Caco-2 (cell line): ENCODE results near the gene PLXNA4. TPM values are rescaled to one million over a fixed set of nuclear protein-coding genes. Genes with fewer than 3 reads are reported as not detected.

ENCODE experiments used
- BruUV-seq: library from RNA; stranded (reverse); fragments of 400-500 nt; replicated peaks from 2 replicates; lab custom pipeline; 2021; lab: Mats Ljungman, UMichigan
- CTCF ChIA-PET: fragments of 300-600 bp; sonication (Branson Sonifier 250); formaldehyde crosslinking; loops from one replicate; lab custom pipeline; 2022; ENCODE audit warnings: antibody characterized with exemption; lab: Charles Lee
- POLR2A ChIA-PET: fragments of 300-600 bp; sonication (Branson Sonifier 250); formaldehyde crosslinking; loops from one replicate; lab custom pipeline; 2022; ENCODE audit warnings: antibody characterized with exemption; lab: Charles Lee
- DNase-seq, 2 experiments: peaks; one replicate each; pipeline versions ENCODE4 v3.0.0 to v3.0.0-alpha.2; 2020 to 2022
- H3K27me3 ChIP-seq: replicated peaks from 2 replicates; pipeline ENCODE4 v1.6.0; 2011; ENCODE audit warnings: low read length; ENCODE audit not compliant: control insufficient read depth, insufficient read depth
- H3K36me3 ChIP-seq: 2 replicates; pipeline ENCODE4 v1.5.1; 2011; ENCODE audit warnings: low read length; ENCODE audit not compliant: control insufficient read depth, insufficient read depth
- H3K4me1 ChIP-seq: fragments of 250-450 bp; sonication (Bioruptor Pico); 2 replicates; pipeline ENCODE4 v1.5.1; 2020; ENCODE audit warnings: mild to moderate bottlenecking
- H3K4me3 ChIP-seq: 2 replicates; pipeline ENCODE4 v1.5.1; 2011; ENCODE audit warnings: low read depth, mild to moderate bottlenecking, control low read depth, low read length
- H3K9me3 ChIP-seq: fragments of 250-450 bp; sonication (Bioruptor Pico); 2 replicates; pipeline ENCODE4 v1.5.1; 2020; ENCODE audit warnings: mild to moderate bottlenecking, moderate library complexity
- H3K27ac Mint-ChIP-seq: one replicate; pipeline ENCODE4 v1.8.0; 2022; ENCODE audit warnings: mixed read lengths; ENCODE audit not compliant: unreplicated experiment
- H3K27me3 Mint-ChIP-seq: one replicate; pipeline ENCODE4 v1.8.0; 2022; ENCODE audit warnings: mixed read lengths; ENCODE audit not compliant: insufficient read depth, unreplicated experiment
- H3K36me3 Mint-ChIP-seq: one replicate; pipeline ENCODE4 v1.8.0; 2022; ENCODE audit warnings: mild to moderate bottlenecking, mixed read lengths; ENCODE audit not compliant: insufficient read depth, unreplicated experiment
- H3K4me1 Mint-ChIP-seq: one replicate; pipeline ENCODE4 v1.8.0; 2022; ENCODE audit warnings: low read depth, mixed read lengths; ENCODE audit not compliant: unreplicated experiment
- H3K4me3 Mint-ChIP-seq: one replicate; pipeline ENCODE4 v1.8.0; 2022; ENCODE audit warnings: mild to moderate bottlenecking, moderate library complexity, mixed read lengths; ENCODE audit not compliant: unreplicated experiment
- H3K9me3 Mint-ChIP-seq: one replicate; pipeline ENCODE4 v1.8.0; 2022; ENCODE audit warnings: mixed read lengths; ENCODE audit not compliant: unreplicated experiment
- CTCF ChIP-seq, 2 experiments: fragments of 200-600 bp in 1 of 2; IDR thresholded peaks; 1 replicate in 1 of 2; 2 replicates in 1 of 2; pipeline versions ENCODE4 v1.5.1 to v1.8.0; 2011 to 2022; ENCODE audit warnings: antibody characterized with exemption in 1 of 2, control low read depth in 1 of 2, inconsistent platforms in 1 of 2, low read depth in 1 of 2, low read length in 1 of 2, mild to moderate bottlenecking in 1 of 2, moderate library complexity in 1 of 2; ENCODE audit not compliant: insufficient read depth in 1 of 2, severe bottlenecking in 1 of 2, unreplicated experiment in 1 of 2
- intact Hi-C: fragments of 100-400 bp; cut with micrococcal nuclease; formaldehyde crosslinking; loops from one replicate; pipeline ENCODE4 v1.10.0; 2022; ENCODE audit not compliant: unreplicated experiment
- total RNA-seq: library from RNA; stranded (reverse); gene quantifications from 2 replicates; pipeline ENCODE4 v1.2.3, GENCODE V29; 2022

The PLXNA4 gene
- total RNA-seq, 1 experiment from 2014 or later: 0.43 TPM

DNA sequence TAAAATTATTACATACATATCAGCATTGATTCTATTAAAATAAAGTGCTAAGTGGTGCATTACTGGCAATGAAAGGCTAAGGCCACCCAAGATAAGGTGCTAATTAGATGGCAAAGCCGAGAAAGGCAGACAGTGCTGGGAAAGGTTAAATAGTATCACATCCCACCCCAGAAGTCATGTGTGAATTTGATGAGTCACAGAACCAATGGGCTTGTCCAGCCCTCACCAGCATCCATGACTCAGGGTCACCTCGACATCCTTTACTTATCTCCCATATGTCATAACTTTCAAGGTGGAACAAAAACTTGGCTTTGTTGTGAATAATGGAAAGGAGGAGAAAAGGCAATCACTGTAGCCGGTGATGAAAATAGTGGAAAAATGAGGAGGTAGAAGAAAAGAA is 459.1 kb downstream of the PLXNA4 start:
- POLR2A ChIA-PET: no interaction called here
- no peaks in the 10 kb centered on the region for H3K36me3 ChIP-seq
- H3K4me1 ChIP-seq: no peaks in the 10 kb centered on the region
- no peaks in the 10 kb centered on the region for H3K27me3 ChIP-seq
- no TSS peak for BruUV-seq
- H3K4me3 Mint-ChIP-seq: no peak overlapping the region
- DNase-seq: no peak
- H3K4me3 ChIP-seq: no peak overlapping the region
- peaks cover 9% of the 10 kb centered on the region for H3K27me3 Mint-ChIP-seq
- H3K9me3 Mint-ChIP-seq: no peaks in the 10 kb centered on the region
- H3K9me3 ChIP-seq: no peaks in the 10 kb centered on the region
- H3K36me3 Mint-ChIP-seq: no peaks in the 10 kb centered on the region
- CTCF ChIA-PET: no interaction called here
- no peaks in the 10 kb centered on the region for H3K4me1 Mint-ChIP-seq
- TF ChIP-seq CTCF (IDR thresholded peaks at IDR 0.05; ENCODE audit: insufficient read depth in 1 of 2, low read depth in 1 of 2, low read length in 1 of 2, severe bottlenecking in 1 of 2, unreplicated experiment in 1 of 2): no peak
- intact Hi-C loops: no loop called here
- H3K27ac Mint-ChIP-seq: no peak overlapping the region

- Histone ChIP-seq H3K4me3 (no peak overlapping the region), H3K4me1 (no peaks in the 10 kb centered on the region), H3K9me3 (no peaks in the 10 kb centered on the region), H3K27me3 (no peaks in the 10 kb centered on the region), H3K36me3 (no peaks in the 10 kb centered on the region)
- Mint-ChIP-seq H3K27me3 (peaks cover 5% of the 10 kb centered on the region), H3K9me3 (no peaks in the 10 kb centered on the region), H3K4me3 (no peak overlapping the region), H3K27ac (no peak overlapping the region), H3K4me1 (no peaks in the 10 kb centered on the region), H3K36me3 (no peaks in the 10 kb centered on the region)
- ChIA-PET POLR2A (no interaction called here), CTCF (no interaction called here)
- intact Hi-C loops: no loop called here
- TF ChIP-seq CTCF (IDR thresholded peaks at IDR 0.05; ENCODE audit: insufficient read depth in 1 of 2, low read depth in 1 of 2, low read length in 1 of 2, severe bottlenecking in 1 of 2, unreplicated experiment in 1 of 2): no peak
- no peak for DNase-seq
- BruUV-seq: no TSS peak
Observed at GRCh38 chr7:132116369-132116768, 459.9 kb downstream of the PLXNA4 start.

- Histone ChIP-seq H3K9me3 (no peaks in the 10 kb centered on the region), H3K27me3 (no peaks in the 10 kb centered on the region), H3K4me1 (no peaks in the 10 kb centered on the region), H3K4me3 (no peak overlapping the region), H3K36me3 (no peaks in the 10 kb centered on the region)
- Mint-ChIP-seq H3K36me3 (no peaks in the 10 kb centered on the region), H3K4me1 (no peaks in the 10 kb centered on the region), H3K9me3 (no peaks in the 10 kb centered on the region), H3K4me3 (no peak overlapping the region), H3K27me3 (peaks cover 5% of the 10 kb centered on the region), H3K27ac (no peak overlapping the region)
- CTCF ChIA-PET: no interaction called here
- no peak for TF ChIP-seq CTCF (IDR thresholded peaks at IDR 0.05; ENCODE audit: insufficient read depth in 1 of 2, low read depth in 1 of 2, low read length in 1 of 2, severe bottlenecking in 1 of 2, unreplicated experiment in 1 of 2)
- intact Hi-C loops: no loop called here
- DNase-seq: no peak
- POLR2A ChIA-PET: no interaction called here
- no TSS peak for BruUV-seq
Observed at GRCh38 chr7:132115758-132116157, 460.5 kb downstream of the PLXNA4 start.
